K562 (cell line): ENCODE data around the gene ZC3H18.

Experiments used
- CREM ChIP-seq: IDR thresholded peaks from 2 replicates; pipeline ENCODE4 v1.6.1; 2014; ENCODE audit warnings: antibody characterized with exemption, low read depth
- EGR1 ChIP-seq: fragments of 450-650 bp; conservative IDR thresholded peaks from 2 replicates; pipeline ENCODE4 v1.6.1; 2017; ENCODE audit warnings: mild to moderate bottlenecking
- EP300 ChIP-seq: IDR thresholded peaks from 2 replicates; pipeline ENCODE4 v1.6.1; 2012; ENCODE audit warnings: low read length, improper control_type of control experiment
- KDM1A ChIP-seq, 2 experiments: fragments of 450-650 bp; IDR thresholded peaks; 2 replicates each; pipeline ENCODE4 v1.6.1; 2016; ENCODE audit warnings: mild to moderate bottlenecking in 2 of 2
- KLF6 ChIP-seq: fragments of 250-450 bp; sonication (Bioruptor Pico); IDR thresholded peaks from 2 replicates; pipeline ENCODE4 v1.4.0; 2020; ENCODE audit warnings: mild to moderate bottlenecking, moderate library complexity, borderline replicate concordance
- PHF8 ChIP-seq: fragments of 200-600 bp; sonication (generic); IDR thresholded peaks from 2 replicates; pipeline ENCODE4 v1.6.1; 2012; ENCODE audit warnings: mixed run types, mild to moderate bottlenecking, inconsistent platforms, low read length, moderate library complexity, borderline replicate concordance
- POLR2A ChIP-seq: fragments of 450-650 bp; conservative IDR thresholded peaks from 2 replicates; pipeline ENCODE4 v1.6.1; 2016
- SRF ChIP-seq, 2 experiments: fragments of 250-450, 450-650 bp in 1 of 2; sonication (Bioruptor Pico) in 1 of 2; sonication (generic) in 1 of 2; formaldehyde crosslinking; IDR thresholded peaks; 2 replicates each; pipeline versions ENCODE4 v1.5.0 to v1.5.1; 2020 to 2022; ENCODE audit warnings: mild to moderate bottlenecking in 1 of 2, missing genetic modification reagents in 1 of 2
- TF ChIP-seq, protein P1 (sequence below): fragments of 450-650 bp; IDR thresholded peaks from 2 replicates; pipeline ENCODE4 v1.6.1; 2018; ENCODE audit not compliant: partially characterized antibody

DNA sequence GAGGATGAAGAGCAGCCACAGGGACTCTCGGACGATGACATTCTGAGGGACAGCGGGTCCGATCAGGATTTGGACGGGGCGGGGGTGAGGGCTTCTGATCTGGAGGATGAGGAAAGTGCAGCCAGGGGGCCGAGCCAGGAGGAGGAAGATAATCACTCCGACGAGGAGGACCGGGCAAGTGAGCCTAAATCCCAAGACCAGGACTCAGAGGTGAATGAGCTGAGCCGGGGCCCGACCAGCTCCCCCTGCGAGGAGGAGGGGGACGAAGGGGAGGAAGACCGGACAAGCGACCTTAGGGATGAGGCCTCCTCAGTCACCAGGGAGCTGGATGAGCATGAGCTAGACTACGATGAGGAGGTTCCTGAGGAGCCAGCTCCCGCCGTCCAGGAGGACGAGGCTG is 7.0 kb downstream of the ZC3H18 start:
- TF ChIP-seq PHF8: no peak
- no peak for TF ChIP-seq EGR1
- TF ChIP-seq POLR2A: no peak
- no peak for TF ChIP-seq EP300
- no peak for TF ChIP-seq SRF (CRISPR knock-in tag; IDR thresholded peaks at IDR 0.05)
- no peak for TF ChIP-seq CREM
- no peak for TF ChIP-seq KDM1A (IDR thresholded peaks at IDR 0.05)
- TF ChIP-seq KLF6 (CRISPR knock-in tag): no peak
- TF ChIP-seq, protein P1, sequence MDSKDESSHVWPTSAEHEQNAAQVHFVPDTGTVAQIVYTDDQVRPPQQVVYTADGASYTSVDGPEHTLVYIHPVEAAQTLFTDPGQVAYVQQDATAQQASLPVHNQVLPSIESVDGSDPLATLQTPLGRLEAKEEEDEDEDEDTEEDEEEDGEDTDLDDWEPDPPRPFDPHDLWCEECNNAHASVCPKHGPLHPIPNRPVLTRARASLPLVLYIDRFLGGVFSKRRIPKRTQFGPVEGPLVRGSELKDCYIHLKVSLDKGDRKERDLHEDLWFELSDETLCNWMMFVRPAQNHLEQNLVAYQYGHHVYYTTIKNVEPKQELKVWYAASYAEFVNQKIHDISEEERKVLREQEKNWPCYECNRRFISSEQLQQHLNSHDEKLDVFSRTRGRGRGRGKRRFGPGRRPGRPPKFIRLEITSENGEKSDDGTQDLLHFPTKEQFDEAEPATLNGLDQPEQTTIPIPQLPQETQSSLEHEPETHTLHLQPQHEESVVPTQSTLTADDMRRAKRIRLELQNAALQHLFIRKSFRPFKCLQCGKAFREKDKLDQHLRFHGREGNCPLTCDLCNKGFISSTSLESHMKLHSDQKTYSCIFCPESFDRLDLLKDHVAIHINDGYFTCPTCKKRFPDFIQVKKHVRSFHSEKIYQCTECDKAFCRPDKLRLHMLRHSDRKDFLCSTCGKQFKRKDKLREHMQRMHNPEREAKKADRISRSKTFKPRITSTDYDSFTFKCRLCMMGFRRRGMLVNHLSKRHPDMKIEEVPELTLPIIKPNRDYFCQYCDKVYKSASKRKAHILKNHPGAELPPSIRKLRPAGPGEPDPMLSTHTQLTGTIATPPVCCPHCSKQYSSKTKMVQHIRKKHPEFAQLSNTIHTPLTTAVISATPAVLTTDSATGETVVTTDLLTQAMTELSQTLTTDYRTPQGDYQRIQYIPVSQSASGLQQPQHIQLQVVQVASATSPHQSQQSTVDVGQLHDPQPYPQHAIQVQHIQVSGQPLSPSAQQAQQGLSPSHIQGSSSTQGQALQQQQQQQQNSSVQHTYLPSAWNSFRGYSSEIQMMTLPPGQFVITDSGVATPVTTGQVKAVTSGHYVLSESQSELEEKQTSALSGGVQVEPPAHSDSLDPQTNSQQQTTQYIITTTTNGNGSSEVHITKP: no peak
